NCI-H2171 (cell line): ENCODE results near the gene CLCN3.
A peak's percentile ranks its signal among the peaks of the same experiment; 100 is the strongest.
"Not testable (repeated sequence)": the region's sequence is repeated elsewhere in the genome, so short reads cannot be mapped to it uniquely, and the experiment has no call there.

Experiments
- DNase-seq: peaks from one replicate; lab custom pipeline; 2025; lab: John Stamatoyannopoulos, UW

The CLCN3 gene

GRCh38 chr4:169619958-169620879 is at the start of gene CLCN3:
TSS of gene CLCN3 (plus strand) at chr4:169620578. CDS start at chr4:169635929, 15,351 bp downstream.
- DNase-seq, result peak; percentile 84

DNA sequence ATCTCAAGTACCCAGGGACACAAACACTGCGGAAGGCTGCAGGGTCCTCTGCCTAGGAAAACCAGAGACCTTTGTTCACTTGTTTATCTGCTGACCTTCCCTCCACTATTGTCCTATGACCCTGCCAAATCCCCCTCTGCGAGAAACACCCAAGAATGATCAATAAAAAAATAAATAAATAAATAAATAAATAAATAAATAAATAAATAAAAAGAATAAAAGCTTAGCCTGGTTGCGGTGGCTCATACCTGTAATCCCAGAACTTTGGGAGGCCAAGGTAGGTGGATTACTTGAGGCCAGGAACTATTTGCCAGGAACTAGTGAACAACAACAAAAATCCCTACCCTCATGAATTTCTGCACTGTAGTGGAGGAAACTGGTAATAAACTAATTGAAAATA is 49.4 kb upstream of the CLCN3 start:
- not testable (repeated sequence) for DNase-seq

GRCh38 chr4:169571435-169571834 is 48.9 kb upstream of the CLCN3 start:
- no peak for DNase-seq

GRCh38 chr4:169573889-169574288 is 46.5 kb upstream of the CLCN3 start:
- DNase-seq, result no peak

GRCh38 chr4:169582203-169582602 is 38.2 kb upstream of the CLCN3 start:
- no peak for DNase-seq

DNA sequence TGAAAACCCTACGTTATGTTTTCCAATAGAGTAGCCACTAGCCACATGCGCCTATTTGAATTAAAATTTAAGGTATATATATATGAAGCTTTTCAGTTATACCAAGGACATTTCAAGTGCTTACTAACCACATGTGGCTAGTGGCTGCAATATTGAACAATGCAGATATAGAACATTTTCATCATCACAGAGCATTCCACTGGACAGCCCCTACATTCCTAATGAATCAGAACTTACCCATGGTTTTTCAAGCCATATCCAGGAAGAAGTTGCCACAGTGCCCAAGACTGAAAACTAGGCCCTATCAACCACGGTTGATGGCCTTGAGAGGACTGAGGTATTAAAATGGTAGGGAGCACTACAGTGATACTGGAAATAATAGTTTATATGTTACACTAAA is 37.7 kb upstream of the CLCN3 start:
- DNase-seq, result no peak

GRCh38 chr4:169583563-169583962 is 36.8 kb upstream of the CLCN3 start:
- no peak for DNase-seq

- DNase-seq, result no peak
Observed at GRCh38 chr4:169593050-169593560, 27.3 kb upstream of the CLCN3 start.

- no peak for DNase-seq
Observed at GRCh38 chr4:169594560-169595195, 25.7 kb upstream of the CLCN3 start.

GRCh38 chr4:169601016-169601771 is 19.2 kb upstream of the CLCN3 start:
- DNase-seq, result no peak

GRCh38 chr4:169603312-169603711 is 17.1 kb upstream of the CLCN3 start:
- DNase-seq, result no peak

GRCh38 chr4:169604131-169604900 is 16.1 kb upstream of the CLCN3 start:
- DNase-seq, result no peak

DNA sequence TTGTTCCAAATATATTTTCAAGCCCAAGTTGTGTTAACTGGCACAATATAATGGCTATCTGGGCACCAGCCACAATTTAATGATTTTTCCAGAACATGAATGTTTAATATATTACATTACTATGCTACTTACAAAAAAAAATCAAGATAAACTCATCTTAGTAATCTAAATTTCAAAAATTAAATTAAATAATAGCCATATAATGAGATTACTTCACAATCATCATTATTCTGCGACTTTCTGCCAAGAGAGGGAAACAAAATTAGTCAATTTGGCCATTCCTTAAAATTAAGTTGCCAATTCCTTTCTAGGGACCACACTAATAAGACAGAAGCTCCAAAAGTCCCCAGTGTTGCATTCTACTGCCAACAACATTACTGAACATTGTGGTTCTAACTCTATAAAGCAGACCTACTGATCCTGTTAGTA is 15.5 kb upstream of the CLCN3 start:
- no peak for DNase-seq

DNA sequence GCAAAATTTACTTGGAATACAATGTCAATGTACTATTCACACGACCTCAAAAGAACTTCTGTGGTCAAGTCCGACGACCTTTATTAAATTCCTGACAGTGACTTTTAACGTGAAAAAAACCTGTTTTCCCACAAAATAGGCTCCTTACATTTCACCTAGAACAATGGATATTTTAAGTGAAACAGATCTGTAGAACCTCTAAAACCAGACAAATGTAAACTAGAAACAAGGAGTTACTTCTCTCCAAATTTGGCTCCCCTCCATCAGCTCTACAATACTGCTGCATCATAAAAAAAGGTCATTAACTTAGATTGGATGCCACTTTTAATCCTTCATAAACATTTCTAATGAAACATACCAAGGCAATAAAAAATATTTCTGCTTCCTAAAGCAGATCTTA is 9.2 kb upstream of the CLCN3 start:
- DNase-seq, result no peak

GRCh38 chr4:169611991-169612870 is 8.1 kb upstream of the CLCN3 start, which contains the start of gene NEK1:
TSS of gene NEK1 (minus strand) at chr4:169612583. CDS start at chr4:169602630, 9,953 bp downstream.
- peak; percentile 72 for DNase-seq

DNA sequence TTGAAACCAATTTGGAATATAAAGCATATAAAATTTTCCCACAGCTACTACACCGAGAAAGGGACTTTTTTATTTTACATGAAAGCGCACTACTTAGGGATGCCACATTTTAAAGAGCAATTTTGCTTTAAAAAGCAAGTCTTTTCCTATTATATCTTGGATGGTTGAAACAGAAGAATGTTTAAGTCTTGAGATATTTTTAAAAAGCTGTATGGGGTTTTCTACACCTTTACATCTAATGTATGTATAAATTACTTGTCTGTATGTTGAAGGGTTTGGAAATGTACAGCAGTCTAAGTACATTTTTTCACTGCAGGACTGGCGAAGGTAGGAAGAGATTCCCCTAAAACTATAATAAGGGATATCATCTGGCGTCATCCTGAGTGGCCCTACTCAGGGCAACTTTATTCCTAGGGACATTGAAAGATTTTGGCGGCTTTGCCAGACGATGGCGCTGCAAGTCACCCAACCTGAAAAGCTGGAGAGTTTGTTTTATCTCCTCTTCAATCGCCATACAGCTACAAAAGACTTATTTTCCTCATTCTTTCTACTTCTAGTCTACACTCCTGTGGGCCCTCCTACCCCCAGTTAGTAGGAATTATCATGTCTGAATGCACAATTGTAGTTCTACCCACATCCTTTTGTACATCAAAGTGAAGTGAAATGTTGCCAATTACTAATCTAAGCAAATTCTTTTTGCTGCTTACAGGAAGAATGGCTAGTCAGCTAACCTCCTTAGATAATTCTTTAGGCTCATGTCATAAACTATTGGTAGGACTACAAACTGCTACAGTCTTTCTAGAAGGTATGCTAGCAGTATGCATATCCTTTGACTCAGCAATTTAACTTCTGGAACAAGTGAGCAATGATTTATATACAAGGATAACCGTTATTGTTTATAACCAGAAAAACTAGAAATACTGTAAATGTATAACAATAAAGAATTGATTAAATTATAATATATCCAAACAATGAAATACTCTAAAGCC is 7.2 kb upstream of the CLCN3 start:
- DNase-seq, result peak; percentile 12

- no peak for DNase-seq
Observed at GRCh38 chr4:169615467-169616106, 4.8 kb upstream of the CLCN3 start.

- no peak for DNase-seq
Observed at GRCh38 chr4:169616846-169617245, 3.5 kb upstream of the CLCN3 start.

DNA sequence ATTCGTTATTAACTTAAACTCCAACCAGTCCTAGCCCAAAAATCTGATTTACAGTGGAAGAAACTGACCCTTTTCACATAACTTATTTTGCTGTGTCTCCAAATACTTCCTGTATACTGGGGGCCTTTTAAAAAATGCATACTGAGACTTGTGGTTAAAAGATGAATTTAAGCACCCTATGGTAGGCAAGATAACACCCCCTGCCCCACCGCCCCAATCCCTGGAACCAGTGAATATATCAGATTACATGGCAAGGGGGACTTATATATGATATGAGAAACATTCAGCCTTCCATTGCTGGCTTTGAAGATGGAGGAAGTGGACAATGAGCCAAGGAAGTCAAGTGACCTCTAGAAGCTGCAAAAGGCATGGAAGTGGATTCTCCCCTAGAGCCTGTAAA is 3.1 kb upstream of the CLCN3 start:
- no peak for DNase-seq
